ENCODE results near the gene ACOT12.
"Not testable (repeated sequence)": the region's sequence is repeated elsewhere in the genome, so short reads cannot be mapped to it uniquely, and the experiment has no call there.

Gene ACOT12

DNA sequence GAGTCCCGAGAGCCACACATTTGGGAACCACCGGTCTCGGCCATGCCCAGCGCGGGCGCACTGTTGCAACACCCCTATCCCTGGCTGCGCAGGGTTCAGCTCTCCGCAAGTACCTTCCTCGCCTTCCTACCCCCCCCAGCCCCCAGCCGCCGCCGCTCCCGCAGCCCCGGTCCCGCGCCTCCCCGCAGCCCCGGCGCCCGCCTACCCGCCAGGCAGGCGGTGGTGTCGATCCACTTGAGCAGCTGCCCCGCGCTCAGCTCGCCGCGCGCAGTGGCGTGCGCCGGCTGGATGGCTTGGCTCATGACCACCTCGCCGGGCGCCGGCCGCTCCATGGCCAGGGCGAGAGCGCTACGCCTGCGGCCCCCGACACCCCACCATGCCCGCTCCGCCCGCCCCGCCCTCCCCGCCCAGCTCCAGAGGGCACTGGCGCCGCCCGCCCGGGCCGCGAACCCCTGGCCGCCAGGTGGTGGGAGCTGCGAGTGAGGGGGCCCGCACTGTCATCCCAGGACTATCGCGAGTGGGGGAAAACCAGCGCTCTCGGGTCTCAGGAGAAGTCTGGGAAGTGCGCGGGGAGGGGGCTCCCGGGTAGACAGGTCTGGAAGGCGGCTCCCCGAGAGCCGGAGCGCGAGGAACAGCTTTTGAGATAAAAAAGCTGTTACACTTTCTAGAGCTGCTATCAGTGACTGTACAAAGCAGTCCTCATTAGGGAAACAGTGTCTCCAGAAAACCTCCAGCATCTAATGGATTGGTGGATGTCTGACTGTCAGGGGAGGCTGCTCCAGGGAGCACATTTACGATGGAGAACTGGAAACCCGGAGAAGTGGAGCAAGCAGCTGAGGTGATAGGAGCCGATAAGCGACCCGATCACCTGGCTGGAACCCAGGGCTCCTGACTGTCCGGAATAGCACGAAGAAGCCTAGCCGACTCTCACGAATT lies at the start of gene ACOT12:
ACOT12 (minus strand) TSS at position 352 of the 936 bp plus-strand sequence; CDS start at position 332, 20 bp downstream.
- no peak for DNase-seq (ENCODE audit: low read depth in 3 of 3)

DNA sequence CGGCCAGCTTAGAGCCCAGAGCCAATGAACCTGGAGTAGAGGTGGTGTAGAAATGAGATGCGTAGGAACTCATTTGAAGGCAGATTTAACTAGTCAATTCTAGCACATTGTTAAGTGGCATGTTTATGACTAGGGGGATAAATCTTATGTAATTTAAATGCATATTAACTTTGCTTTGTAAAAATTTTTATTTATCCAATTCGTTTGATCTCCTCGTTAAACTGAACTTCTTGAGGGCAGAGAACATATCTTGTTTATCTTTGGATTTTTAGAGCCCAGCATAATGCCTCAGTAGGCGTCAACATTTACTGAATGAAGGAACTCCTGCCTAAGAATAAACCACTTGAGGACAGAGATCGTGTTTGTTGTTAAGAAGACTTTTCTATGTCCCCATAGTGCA lies 41.1 kb upstream of the ACOT12 start:
- no peak for DNase-seq (ENCODE audit: low read depth in 3 of 3)

DNA sequence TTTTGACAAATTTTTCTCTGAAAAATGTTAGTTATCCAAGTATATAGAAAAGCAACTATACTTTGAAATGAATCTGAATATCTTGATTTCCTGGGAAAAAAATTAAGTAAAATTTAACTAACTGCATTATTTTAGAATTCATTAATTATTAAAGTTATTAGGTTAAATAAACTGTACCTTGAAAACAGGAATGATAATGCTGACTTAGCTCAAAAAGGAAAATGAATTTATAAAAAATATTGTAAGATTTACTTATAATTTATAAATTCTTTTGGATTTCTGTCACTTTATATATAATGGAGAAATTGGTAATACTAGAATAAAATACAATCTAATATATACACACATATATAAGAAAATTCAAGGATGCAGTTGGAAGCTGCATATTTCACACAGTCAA lies 36.1 kb upstream of the ACOT12 start:
- no peak for DNase-seq (ENCODE audit: low read depth in 3 of 3)

DNA sequence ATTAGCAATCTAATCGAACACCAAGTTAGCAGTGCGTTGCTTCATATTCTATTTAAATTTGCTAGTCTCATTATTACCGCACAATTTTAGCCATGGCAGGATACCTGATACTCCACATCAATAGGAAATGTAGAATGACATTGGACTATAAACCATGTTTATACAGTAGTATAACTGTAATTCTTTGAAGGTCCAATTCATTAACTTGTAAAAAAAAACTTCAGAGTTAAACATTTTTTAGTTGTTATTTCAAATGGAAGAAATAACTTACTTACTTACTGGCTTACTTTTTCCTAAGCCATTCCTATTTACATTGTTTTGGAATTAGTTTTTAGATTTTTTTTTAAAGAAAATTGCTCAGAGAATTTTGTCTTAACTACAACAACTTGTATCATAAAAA lies 35.4 kb upstream of the ACOT12 start:
- no peak for DNase-seq (ENCODE audit: low read depth in 3 of 3)

DNA sequence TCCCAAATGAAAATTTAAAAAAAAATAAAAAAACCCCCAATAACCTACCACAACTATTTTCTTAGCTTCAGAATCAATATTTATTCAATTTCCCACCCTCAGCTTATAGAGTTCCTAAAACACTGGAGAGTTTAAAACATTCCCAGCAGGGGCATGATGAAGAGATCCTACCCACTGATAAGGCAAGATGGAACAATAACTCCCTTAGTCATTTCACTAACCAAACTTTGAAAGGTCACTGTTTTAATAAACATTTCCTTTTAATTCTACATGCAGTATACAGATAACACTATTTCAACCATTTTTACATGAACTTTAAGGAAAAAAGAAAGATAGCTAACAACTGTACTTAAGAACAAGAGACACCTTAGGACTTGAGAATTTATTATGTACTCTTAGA lies 34.9 kb upstream of the ACOT12 start:
- DNase-seq (ENCODE audit: low read depth in 3 of 3): no peak

DNA sequence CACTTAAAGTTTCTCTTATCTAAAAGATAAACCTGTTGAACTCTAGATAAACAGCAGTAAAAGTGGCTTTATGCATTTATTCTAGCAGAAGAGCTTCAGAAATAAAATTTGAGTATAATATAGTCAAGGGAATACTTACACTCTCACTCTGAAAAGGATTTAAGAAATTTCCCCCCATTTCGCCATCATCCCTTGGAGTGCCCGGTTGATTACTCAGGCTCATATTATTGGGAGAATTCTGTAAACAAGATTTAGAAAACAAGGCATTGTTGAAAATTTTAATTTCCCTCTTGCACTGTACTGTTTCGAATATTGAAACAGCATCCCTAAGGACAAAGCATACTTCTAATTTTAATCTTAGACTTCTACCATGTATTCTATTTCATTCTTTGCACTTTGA lies 34.5 kb upstream of the ACOT12 start:
- no peak for DNase-seq (ENCODE audit: low read depth in 3 of 3)

DNA sequence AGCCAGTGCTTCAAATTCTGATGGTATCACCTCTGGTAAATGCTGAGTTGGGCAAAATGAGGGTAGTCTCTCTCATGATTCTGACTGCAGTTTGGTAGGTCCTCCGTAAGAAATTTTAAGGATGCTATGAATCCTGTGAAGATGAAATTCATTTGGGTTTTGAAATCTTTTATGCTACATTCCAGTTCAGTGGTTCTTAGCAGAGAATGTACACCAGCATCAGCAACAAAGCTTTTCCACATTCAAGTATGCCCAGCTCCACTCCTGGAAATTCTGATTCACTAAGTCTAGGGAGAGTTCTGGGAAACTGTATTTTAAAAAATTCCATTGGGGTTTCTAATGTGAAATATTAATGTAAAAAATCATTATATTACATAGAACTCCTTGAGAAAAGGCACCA lies 33.6 kb upstream of the ACOT12 start:
- DNase-seq (ENCODE audit: low read depth in 3 of 3): no peak

DNA sequence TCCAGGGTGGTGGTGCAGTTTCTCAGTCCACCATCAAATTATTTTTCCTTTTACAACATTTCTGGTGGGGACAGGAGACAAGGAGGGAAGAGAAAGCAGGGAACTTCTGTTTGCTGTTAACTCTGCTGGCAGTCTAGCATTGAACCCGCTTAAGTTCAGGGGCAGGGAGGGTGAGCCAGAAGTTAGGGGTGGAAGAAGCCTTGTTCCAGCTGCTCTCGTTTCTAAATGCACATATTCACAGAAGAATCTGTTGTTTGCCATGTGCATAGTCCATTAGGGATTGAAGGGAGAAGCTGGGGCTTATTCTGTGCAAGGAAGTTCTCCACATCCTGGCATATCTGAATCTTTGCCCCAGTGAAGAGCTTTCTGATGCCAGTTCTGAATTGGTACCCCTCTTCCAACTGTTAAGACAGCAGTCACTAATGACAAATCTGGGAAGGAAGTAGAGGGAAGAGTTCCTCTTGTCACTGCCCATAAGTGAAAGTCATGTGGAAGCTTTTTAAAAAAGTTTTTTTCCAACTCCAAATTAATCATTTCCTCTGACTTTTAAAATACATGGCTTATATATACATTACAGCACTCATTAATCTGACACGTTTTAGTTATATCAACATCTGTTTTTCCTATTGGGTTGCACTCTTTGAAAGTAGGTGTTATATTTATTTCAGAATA lies 32.6 kb upstream of the ACOT12 start:
- DNase-seq (ENCODE audit: low read depth in 3 of 3): no peak

DNA sequence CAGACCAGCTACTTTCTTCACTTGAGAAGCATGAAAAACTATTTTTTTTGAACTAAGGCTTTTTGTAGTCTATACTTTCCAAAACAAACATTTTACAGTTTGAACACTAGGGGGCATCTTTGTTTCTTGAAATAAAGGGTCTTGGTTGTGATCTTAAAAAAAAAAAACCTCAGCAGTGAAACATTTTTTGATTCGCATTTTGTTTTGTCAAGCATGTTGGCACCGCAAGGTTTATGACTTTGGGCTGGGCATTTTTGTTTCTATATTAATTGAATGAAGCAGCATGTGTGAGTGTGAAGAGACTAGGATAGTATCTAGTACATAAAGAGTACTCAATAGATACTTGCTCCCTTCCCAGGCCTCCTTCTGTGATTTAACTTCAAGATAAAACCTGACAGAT lies 31.6 kb upstream of the ACOT12 start:
- DNase-seq (ENCODE audit: low read depth in 3 of 3): no peak

DNA sequence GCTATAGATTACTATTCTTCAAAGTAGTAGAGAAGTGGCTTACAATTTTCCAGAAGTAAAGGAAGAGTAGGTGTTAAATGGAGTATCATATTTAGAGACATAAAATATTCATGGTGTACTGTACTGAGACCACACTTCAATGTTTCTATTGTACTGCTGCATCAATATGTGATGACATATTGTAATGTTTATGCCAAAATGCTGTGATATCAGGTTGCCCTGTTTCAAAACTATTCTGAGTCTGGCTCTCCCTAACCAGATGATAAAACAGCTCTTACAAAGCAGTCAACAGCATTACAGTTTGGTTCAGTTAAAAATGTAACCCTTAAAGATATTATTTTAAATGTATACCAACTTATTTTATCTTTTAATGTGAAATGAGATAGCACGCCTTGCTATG lies 30.8 kb upstream of the ACOT12 start:
- DNase-seq (ENCODE audit: low read depth in 3 of 3): no peak

DNA sequence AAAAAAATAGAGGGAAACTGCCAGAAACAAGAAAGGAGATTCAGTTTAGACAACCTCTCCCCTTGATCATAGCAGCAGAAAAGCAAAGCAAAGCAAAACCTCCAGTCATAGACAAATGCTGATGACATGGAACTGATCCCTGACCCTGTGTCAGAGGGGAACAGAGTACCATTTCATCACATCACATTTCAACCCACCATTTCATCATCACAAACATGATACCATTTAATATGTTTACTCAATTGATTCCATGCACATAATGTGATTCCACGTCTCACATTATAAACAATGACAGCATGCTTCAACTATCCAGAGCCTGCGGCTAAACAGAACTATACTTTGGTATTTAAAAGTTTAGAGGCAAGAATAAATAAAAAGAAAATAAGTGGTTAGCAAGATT lies 28.7 kb upstream of the ACOT12 start:
- DNase-seq (ENCODE audit: low read depth in 3 of 3): no peak

DNA sequence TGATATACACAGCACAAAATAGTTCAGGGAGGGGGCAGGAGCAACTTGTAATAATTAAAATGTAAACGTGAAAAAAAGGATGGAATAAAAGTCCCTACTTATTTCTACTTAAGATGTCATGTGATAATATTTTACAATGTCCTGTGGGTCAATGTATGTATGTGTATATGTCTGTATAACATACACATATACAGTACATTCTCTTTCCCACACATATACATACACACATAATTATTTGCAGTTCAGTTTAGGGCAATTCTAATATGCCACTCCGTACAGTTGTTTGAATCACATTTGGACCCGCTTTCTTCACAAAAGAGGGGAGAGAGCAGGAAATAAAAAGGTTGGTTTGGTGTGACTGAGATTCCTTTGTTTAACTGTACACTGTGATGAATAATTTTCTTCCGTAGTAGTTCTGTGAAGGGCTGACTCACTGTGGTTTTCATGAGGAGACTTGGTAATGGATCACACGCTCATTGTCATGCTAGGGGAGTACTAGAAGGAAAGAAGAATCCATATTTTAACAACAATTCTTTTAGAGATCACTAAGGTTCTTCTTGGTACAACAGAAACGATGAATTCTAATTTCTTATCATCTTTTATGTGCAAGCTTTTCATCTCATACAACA lies 26.2 kb upstream of the ACOT12 start:
- no peak for DNase-seq (ENCODE audit: low read depth in 3 of 3)

DNA sequence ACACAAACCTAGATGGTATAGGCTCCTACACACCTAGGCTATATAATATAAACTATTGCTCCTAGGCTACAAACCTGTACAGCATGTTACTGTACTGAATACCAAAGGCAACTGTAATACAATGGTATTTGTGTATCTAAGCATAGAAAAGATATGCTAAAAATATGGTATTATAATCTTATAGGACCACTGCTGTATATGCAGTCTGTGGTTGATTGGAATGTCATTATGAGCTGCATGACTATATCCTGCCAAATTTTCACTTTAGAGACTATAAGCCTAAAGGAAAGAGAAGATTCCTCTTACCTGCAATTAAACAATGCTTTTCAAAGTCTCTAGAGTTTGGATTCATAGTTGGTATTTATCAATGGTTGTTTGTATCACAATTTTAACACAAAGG lies 24.7 kb upstream of the ACOT12 start:
- DNase-seq (ENCODE audit: low read depth in 3 of 3): no peak

DNA sequence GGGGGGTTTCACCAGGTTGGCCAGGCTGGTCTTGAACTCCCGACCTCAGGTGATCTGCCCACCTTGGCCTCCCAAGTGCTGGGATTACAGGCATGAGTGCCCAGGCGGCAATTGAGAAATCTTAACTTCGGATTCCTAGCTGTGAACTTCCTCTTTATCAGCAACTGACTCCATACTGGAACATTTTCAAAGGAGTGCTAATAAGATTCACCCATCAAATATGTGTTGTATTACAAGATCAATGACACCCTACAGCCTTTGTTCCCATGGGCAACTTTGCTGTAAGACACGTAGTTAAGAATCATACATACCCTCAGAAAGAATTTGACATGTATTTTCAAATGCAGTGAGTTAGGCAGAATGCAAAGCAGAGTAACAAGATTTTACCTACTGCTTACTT lies 23.1 kb upstream of the ACOT12 start:
- no peak for DNase-seq (ENCODE audit: low read depth in 3 of 3)

DNA sequence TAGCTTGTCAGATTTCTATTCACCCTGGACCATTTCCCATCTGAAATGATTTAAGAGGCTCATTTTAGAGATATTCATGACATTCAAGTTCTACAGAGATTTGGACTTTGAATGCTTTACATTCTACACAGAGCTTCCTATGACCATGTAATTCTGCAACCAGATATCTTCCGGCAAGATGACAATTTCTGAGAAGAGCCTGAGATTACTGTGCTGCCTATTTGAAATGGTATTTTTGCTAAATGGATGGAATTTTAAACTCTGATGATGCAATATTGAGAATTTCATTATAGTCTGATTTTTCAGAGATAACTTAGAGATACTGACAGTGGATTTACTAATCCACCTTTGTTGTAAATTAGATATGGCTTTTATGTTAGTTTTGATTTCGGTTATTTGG lies 16.0 kb upstream of the ACOT12 start:
- no peak for DNase-seq (ENCODE audit: low read depth in 3 of 3)

DNA sequence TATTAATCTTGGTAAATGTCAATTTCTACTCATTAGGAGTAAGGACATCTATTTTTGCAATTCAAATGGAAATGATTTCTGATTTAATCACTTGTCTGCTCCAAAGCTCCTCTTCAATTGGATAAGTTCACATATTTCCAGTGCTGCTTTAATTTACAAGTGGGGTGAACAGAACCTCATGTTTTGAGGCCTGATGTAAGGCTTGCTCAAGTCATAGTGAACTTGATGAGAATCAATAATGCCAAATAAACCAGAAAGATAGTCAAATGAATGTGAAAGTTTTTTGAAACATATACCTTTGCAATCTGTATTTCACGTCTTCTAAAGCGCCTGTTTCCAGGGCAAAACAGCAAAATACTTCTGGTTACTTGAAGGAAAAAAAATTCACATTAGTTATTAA lies 15.4 kb upstream of the ACOT12 start:
- no peak for DNase-seq (ENCODE audit: low read depth in 3 of 3)

DNA sequence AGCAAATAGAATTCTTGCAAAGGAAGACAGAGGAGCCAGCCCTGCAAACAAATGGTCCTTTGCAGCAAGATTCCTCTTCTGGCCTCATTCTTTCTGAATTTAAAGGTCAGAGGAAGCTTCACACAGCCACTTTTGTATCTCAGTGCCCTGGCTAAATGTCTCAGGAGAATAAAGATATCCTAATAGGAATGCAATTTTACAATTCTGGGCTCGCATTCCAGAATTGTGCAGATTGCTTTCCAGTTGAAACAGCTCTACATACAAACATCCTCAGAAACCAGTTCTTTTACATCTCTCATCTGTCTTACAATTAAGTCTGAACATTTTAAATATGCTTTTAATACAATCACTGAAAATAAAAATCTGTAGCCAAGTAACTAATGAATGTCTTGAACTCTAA lies 14.6 kb upstream of the ACOT12 start:
- no peak for DNase-seq (ENCODE audit: low read depth in 3 of 3)

DNA sequence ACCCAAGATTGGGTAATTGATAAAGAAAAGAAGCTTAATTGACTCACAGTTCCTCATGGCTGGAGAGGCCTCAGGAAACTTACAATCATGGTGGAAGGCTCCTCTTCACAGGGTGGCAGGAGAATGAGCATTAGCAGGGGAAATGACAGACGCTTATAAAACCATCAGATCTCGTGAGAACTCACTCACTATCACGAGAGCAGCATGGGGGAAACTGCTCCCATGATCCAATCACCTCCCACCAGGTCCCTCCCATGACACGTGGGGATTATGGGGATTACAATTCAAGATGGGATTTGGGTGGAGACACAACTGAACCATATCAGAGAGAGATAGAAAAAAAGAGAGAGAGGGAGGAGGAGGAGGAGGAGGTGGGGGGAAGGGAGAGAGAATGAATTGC lies 13.9 kb upstream of the ACOT12 start:
- DNase-seq (ENCODE audit: low read depth in 3 of 3): not testable (repeated sequence)

DNA sequence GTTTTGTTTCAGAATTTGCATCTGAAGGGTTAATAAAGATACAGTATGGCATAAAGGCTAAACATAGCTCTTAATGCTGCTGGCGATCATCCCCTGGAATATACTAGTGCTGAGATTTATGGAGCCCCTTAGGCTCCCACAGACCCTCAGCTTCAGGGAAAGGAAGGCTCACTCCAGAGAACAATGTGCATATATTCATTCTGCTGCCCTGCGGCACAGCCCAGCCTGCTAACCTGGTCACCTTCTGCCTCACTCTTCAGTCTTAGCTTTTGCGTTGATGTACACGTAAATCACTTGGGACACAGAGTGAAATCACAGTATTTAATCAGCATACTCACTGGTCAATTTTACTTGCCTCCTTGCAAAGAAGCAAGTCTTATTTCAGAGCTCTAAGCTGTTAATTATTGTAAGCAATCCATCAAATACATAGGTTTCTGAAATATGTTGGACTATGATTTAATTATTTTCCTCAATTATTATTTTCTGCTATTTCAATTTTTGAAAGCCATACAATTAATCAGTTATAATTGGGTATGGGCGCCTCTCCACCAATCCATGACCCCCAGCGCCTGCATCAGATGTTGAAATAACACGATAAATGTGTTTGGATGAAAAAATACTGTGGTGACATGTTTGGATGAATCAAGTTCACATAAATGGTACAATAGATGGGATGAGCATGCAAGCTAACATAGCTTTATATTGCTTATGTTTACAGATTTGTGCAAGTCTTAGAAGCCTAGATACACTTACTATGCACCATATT lies 11.4 kb upstream of the ACOT12 start:
- DNase-seq (ENCODE audit: low read depth in 3 of 3): no peak

DNA sequence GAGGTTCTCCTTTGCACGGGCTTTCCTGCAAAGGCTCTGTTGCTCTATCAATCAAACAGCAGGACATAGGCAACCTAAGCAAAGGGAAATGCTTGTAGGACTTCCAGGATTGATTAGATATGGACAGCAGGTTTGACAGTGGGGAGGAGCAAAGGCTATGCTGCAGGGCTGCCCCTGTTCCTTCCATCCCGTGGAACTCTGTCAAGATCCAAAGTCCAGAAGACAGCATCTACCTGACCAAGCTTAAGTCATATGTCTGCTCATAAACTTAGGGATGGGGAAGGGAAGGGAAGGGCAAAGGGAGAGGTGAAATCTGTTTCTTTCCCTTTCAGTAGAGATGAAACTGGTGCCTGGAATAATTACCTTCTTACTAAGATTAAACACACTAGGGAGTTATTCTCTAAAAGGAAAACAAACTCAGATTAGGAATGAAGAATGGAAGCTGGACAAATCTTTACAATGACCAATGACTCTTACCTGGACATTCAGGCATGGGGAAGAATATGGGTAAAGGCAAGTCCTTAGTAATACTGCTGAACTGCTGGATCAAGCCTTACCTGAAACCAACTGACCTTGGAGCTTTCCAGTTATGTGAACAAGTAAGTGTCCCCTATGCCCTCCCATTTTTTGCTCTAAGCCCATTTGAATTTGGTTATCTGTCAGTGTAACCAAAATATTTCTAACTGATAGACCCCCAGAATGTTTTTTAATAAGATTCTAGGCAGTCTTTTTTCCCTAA lies 8.4 kb upstream of the ACOT12 start:
- DNase-seq (ENCODE audit: low read depth in 3 of 3): no peak

DNA sequence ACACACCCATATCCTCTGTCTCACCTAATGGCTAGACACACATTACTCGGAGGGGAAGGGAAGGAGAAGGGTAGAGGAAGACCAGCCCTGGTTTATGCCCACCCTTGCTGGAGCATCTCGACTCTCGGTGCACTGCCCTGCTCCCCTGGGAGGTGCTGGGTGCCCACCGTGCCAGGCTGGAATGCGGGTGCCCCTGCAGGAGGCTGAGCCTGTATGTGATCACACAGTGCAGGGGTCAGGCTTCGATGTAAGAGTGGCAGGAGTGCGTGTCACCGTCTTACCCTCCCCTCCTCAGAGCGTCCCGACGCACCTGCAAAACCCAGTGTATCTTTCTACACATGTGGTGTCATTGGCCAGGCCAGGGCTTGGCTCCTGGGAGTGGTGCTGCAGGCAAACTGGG lies 7.3 kb upstream of the ACOT12 start:
- no peak for DNase-seq (ENCODE audit: low read depth in 3 of 3)
